ENCODE results near the gene DHCR7. TPM values are rescaled to one million over a fixed set of nuclear protein-coding genes. Genes with fewer than 3 reads are reported as not detected.

The DHCR7 gene
- total RNA-seq, 1 donor from 2014 or later = 32.3 TPM

GRCh38 chr11:71451596-71452198 is 3.5 kb upstream of the DHCR7 start:
- peak overlapping the region; percentile 93 for H3K4me3 ChIP-seq (ENCODE audit: low read depth, low read length)
- DNase-seq (ENCODE audit: low read depth) = no peak
- TF ChIP-seq CTCF (conservative IDR thresholded peaks at IDR 0.05; ENCODE audit: low read depth, low read length) = no peak

- H3K4me3 ChIP-seq (ENCODE audit: low read depth, low read length) = no peak overlapping the region
- no peak for DNase-seq (ENCODE audit: low read depth)
- TF ChIP-seq CTCF (conservative IDR thresholded peaks at IDR 0.05; ENCODE audit: low read depth, low read length) = no peak
These were observed 2.7 kb upstream of the DHCR7 start for GRCh38 chr11:71450939-71451338.

GRCh38 chr11:71450507-71450906 is 2.3 kb upstream of the DHCR7 start:
- no peak for DNase-seq (ENCODE audit: low read depth)
- H3K4me3 ChIP-seq (ENCODE audit: low read depth, low read length) = no peak overlapping the region
- TF ChIP-seq CTCF (conservative IDR thresholded peaks at IDR 0.05; ENCODE audit: low read depth, low read length) = no peak

- peak overlapping the region; percentile 83 for H3K4me3 ChIP-seq (ENCODE audit: low read depth, low read length)
- no peak for TF ChIP-seq CTCF (conservative IDR thresholded peaks at IDR 0.05; ENCODE audit: low read depth, low read length)
These were observed 1.4 kb upstream of the DHCR7 start for GRCh38 chr11:71449596-71449995.

GRCh38 chr11:71447791-71448256 is 369 bp downstream of the DHCR7 start:
- no peak for DNase-seq (ENCODE audit: low read depth)

More at GRCh38 chr11:71449596-71449995, 1.4 kb upstream of the DHCR7 start:
- DNase-seq (ENCODE audit: low read depth) = no peak

GRCh38 chr11:71446942-71447688 is 1.1 kb downstream of the DHCR7 start:
- peak; percentile 41 for DNase-seq (ENCODE audit: low read depth)
- no peak for TF ChIP-seq CTCF (conservative IDR thresholded peaks at IDR 0.05; ENCODE audit: low read depth, low read length)
- peak overlapping the region; percentile 83 for H3K4me3 ChIP-seq (ENCODE audit: low read depth, low read length)

More at GRCh38 chr11:71447791-71448256, 369 bp downstream of the DHCR7 start:
- H3K4me3 ChIP-seq (ENCODE audit: low read depth, low read length) = peak overlapping the region; percentile 83
- TF ChIP-seq CTCF (conservative IDR thresholded peaks at IDR 0.05; ENCODE audit: low read depth, low read length) = no peak
